ENCODE measurements around the gene NFASC.

NFASC gene

GRCh38 chr1:204836856-204837255 lies 33.8 kb upstream of the NFASC start:
- Histone ChIP-seq H3K9me3 (ENCODE audit: control insufficient read depth, insufficient read depth, low read depth, low read length) (no peaks in the 10 kb centered on the region), H3K27ac (ENCODE audit: low read depth, low read length) (no peak overlapping the region), H3K36me3 (ENCODE audit: control insufficient read depth, insufficient read depth, low read length) (no peaks in the 10 kb centered on the region), H3K4me3 (ENCODE audit: low read depth, low read length) (no peak overlapping the region), H3K9ac (ENCODE audit: low read length) (no peak overlapping the region), H3K4me1 (ENCODE audit: control insufficient read depth, insufficient read depth, low read length) (peaks cover 3% of the 10 kb centered on the region; the same call in 1 of the 2 replicates), H3K27me3 (ENCODE audit: control insufficient read depth, insufficient read depth, low read length) (peaks cover 2% of the 10 kb centered on the region; the same call in 1 of the 2 replicates)

- Histone ChIP-seq H3K36me3 (ENCODE audit: control insufficient read depth, insufficient read depth, low read length) (no peaks in the 10 kb centered on the region), H3K27me3 (ENCODE audit: control insufficient read depth, insufficient read depth, low read length) (no peaks in the 10 kb centered on the region), H3K4me1 (ENCODE audit: control insufficient read depth, insufficient read depth, low read length) (peaks cover 3% of the 10 kb centered on the region; the same call in 1 of the 2 replicates), H3K27ac (ENCODE audit: low read depth, low read length) (no peak overlapping the region), H3K4me3 (ENCODE audit: low read depth, low read length) (no peak overlapping the region), H3K9ac (ENCODE audit: low read length) (no peak overlapping the region), H3K9me3 (ENCODE audit: control insufficient read depth, insufficient read depth, low read depth, low read length) (no peaks in the 10 kb centered on the region)
Measured at GRCh38 chr1:204837440-204838084, 33.1 kb upstream of the NFASC start.

- no peaks in the 10 kb centered on the region for H3K9me3 ChIP-seq (ENCODE audit: control insufficient read depth, insufficient read depth, low read depth, low read length)
- H3K4me1 ChIP-seq (ENCODE audit: control insufficient read depth, insufficient read depth, low read length), result no peaks in the 10 kb centered on the region; the same call in 1 of the 2 replicates
- H3K9ac ChIP-seq (ENCODE audit: low read length), result no peak overlapping the region
- no peak overlapping the region for H3K27ac ChIP-seq (ENCODE audit: low read depth, low read length)
- H3K36me3 ChIP-seq (ENCODE audit: control insufficient read depth, insufficient read depth, low read length), result no peaks in the 10 kb centered on the region
- no peaks in the 10 kb centered on the region for H3K27me3 ChIP-seq (ENCODE audit: control insufficient read depth, insufficient read depth, low read length)
- no peak overlapping the region for H3K4me3 ChIP-seq (ENCODE audit: low read depth, low read length)
Measured at GRCh38 chr1:204841316-204841715, 29.3 kb upstream of the NFASC start.

GRCh38 chr1:204841798-204842197 lies 28.9 kb upstream of the NFASC start:
- Histone ChIP-seq H3K9me3 (ENCODE audit: control insufficient read depth, insufficient read depth, low read depth, low read length) (no peaks in the 10 kb centered on the region), H3K9ac (ENCODE audit: low read length) (no peak overlapping the region), H3K4me3 (ENCODE audit: low read depth, low read length) (no peak overlapping the region), H3K27ac (ENCODE audit: low read depth, low read length) (no peak overlapping the region), H3K4me1 (ENCODE audit: control insufficient read depth, insufficient read depth, low read length) (no peaks in the 10 kb centered on the region; the same call in 1 of the 2 replicates), H3K27me3 (ENCODE audit: control insufficient read depth, insufficient read depth, low read length) (no peaks in the 10 kb centered on the region), H3K36me3 (ENCODE audit: control insufficient read depth, insufficient read depth, low read length) (no peaks in the 10 kb centered on the region)

GRCh38 chr1:204842369-204842768 lies 28.3 kb upstream of the NFASC start:
- Histone ChIP-seq H3K9me3 (ENCODE audit: control insufficient read depth, insufficient read depth, low read depth, low read length) (no peaks in the 10 kb centered on the region), H3K27me3 (ENCODE audit: control insufficient read depth, insufficient read depth, low read length) (no peaks in the 10 kb centered on the region), H3K27ac (ENCODE audit: low read depth, low read length) (no peak overlapping the region), H3K36me3 (ENCODE audit: control insufficient read depth, insufficient read depth, low read length) (no peaks in the 10 kb centered on the region), H3K4me1 (ENCODE audit: control insufficient read depth, insufficient read depth, low read length) (no peaks in the 10 kb centered on the region; the same call in 1 of the 2 replicates), H3K4me3 (ENCODE audit: low read depth, low read length) (no peak overlapping the region), H3K9ac (ENCODE audit: low read length) (no peak overlapping the region)

- Histone ChIP-seq H3K4me3 (ENCODE audit: low read depth, low read length) (no peak overlapping the region), H3K9me3 (ENCODE audit: control insufficient read depth, insufficient read depth, low read depth, low read length) (no peaks in the 10 kb centered on the region), H3K36me3 (ENCODE audit: control insufficient read depth, insufficient read depth, low read length) (no peaks in the 10 kb centered on the region), H3K9ac (ENCODE audit: low read length) (no peak overlapping the region), H3K27ac (ENCODE audit: low read depth, low read length) (no peak overlapping the region), H3K27me3 (ENCODE audit: control insufficient read depth, insufficient read depth, low read length) (no peaks in the 10 kb centered on the region), H3K4me1 (ENCODE audit: control insufficient read depth, insufficient read depth, low read length) (no peaks in the 10 kb centered on the region; the same call in 1 of the 2 replicates)
Measured at GRCh38 chr1:204842892-204843291, 27.8 kb upstream of the NFASC start.

GRCh38 chr1:204846546-204846945 lies 24.1 kb upstream of the NFASC start:
- H3K4me1 ChIP-seq (ENCODE audit: control insufficient read depth, insufficient read depth, low read length), result no peaks in the 10 kb centered on the region; the same call in 1 of the 2 replicates
- no peaks in the 10 kb centered on the region for H3K9me3 ChIP-seq (ENCODE audit: control insufficient read depth, insufficient read depth, low read depth, low read length)
- H3K9ac ChIP-seq (ENCODE audit: low read length), result no peak overlapping the region
- no peaks in the 10 kb centered on the region for H3K27me3 ChIP-seq (ENCODE audit: control insufficient read depth, insufficient read depth, low read length)
- H3K4me3 ChIP-seq (ENCODE audit: low read depth, low read length), result no peak overlapping the region
- H3K36me3 ChIP-seq (ENCODE audit: control insufficient read depth, insufficient read depth, low read length), result no peaks in the 10 kb centered on the region
- H3K27ac ChIP-seq (ENCODE audit: low read depth, low read length), result no peak overlapping the region

- H3K36me3 ChIP-seq (ENCODE audit: control insufficient read depth, insufficient read depth, low read length), result no peaks in the 10 kb centered on the region
- H3K4me1 ChIP-seq (ENCODE audit: control insufficient read depth, insufficient read depth, low read length), result no peaks in the 10 kb centered on the region; the same call in 1 of the 2 replicates
- H3K27ac ChIP-seq (ENCODE audit: low read depth, low read length), result no peak overlapping the region
- no peaks in the 10 kb centered on the region for H3K27me3 ChIP-seq (ENCODE audit: control insufficient read depth, insufficient read depth, low read length)
- H3K9me3 ChIP-seq (ENCODE audit: control insufficient read depth, insufficient read depth, low read depth, low read length), result no peaks in the 10 kb centered on the region
- H3K4me3 ChIP-seq (ENCODE audit: low read depth, low read length), result no peak overlapping the region
- no peak overlapping the region for H3K9ac ChIP-seq (ENCODE audit: low read length)
Measured at GRCh38 chr1:204848579-204848978, 22.1 kb upstream of the NFASC start.

- Histone ChIP-seq H3K4me1 (ENCODE audit: control insufficient read depth, insufficient read depth, low read length) (no peaks in the 10 kb centered on the region), H3K9me3 (ENCODE audit: control insufficient read depth, insufficient read depth, low read depth, low read length) (no peaks in the 10 kb centered on the region), H3K27me3 (ENCODE audit: control insufficient read depth, insufficient read depth, low read length) (no peaks in the 10 kb centered on the region), H3K27ac (ENCODE audit: low read depth, low read length) (no peak overlapping the region), H3K4me3 (ENCODE audit: low read depth, low read length) (no peak overlapping the region), H3K9ac (ENCODE audit: low read length) (no peak overlapping the region), H3K36me3 (ENCODE audit: control insufficient read depth, insufficient read depth, low read length) (no peaks in the 10 kb centered on the region)
Measured at GRCh38 chr1:204852854-204853253, 17.8 kb upstream of the NFASC start.

- Histone ChIP-seq H3K27ac (ENCODE audit: low read depth, low read length) (no peak overlapping the region), H3K27me3 (ENCODE audit: control insufficient read depth, insufficient read depth, low read length) (no peaks in the 10 kb centered on the region)
Measured at GRCh38 chr1:204853436-204853835, 17.2 kb upstream of the NFASC start.

GRCh38 chr1:204854286-204854685 lies 16.4 kb upstream of the NFASC start:
- Histone ChIP-seq H3K9me3 (ENCODE audit: control insufficient read depth, insufficient read depth, low read depth, low read length) (no peaks in the 10 kb centered on the region), H3K36me3 (ENCODE audit: control insufficient read depth, insufficient read depth, low read length) (no peaks in the 10 kb centered on the region), H3K27ac (ENCODE audit: low read depth, low read length) (no peak overlapping the region), H3K4me3 (ENCODE audit: low read depth, low read length) (no peak overlapping the region), H3K9ac (ENCODE audit: low read length) (no peak overlapping the region), H3K4me1 (ENCODE audit: control insufficient read depth, insufficient read depth, low read length) (peaks cover 7% of the 10 kb centered on the region), H3K27me3 (ENCODE audit: control insufficient read depth, insufficient read depth, low read length) (no peaks in the 10 kb centered on the region)

More at GRCh38 chr1:204853436-204853835, 17.2 kb upstream of the NFASC start:
- H3K36me3 ChIP-seq (ENCODE audit: control insufficient read depth, insufficient read depth, low read length), result no peaks in the 10 kb centered on the region
- no peak overlapping the region for H3K9ac ChIP-seq (ENCODE audit: low read length)
- H3K9me3 ChIP-seq (ENCODE audit: control insufficient read depth, insufficient read depth, low read depth, low read length), result no peaks in the 10 kb centered on the region
- H3K4me1 ChIP-seq (ENCODE audit: control insufficient read depth, insufficient read depth, low read length), result peaks cover 4% of the 10 kb centered on the region
- H3K4me3 ChIP-seq (ENCODE audit: low read depth, low read length), result no peak overlapping the region

All from HUES6 (cell line).